Heart right ventricle (tissue), 16 donors: Measurements from ENCODE around the gene SNAP25. TPM values are rescaled to one million over a fixed set of nuclear protein-coding genes. Genes with fewer than 3 reads are reported as not detected.

ENCODE experiments used
- ATAC-seq, 8 donors: fragments of 200-7000 bp; cut with Tn5 transposase; one replicate each; pipeline ENCODE4 v1.9.1; 2020; ENCODE audit warnings: mild to moderate bottlenecking in 8 of 8, moderate library complexity in 8 of 8, moderate number of reproducible peaks in 1 of 8
- DNase-seq, 2 donors: peaks; one replicate each; pipeline ENCODE4 v3.0.0-alpha.2; 2020
- H3K27ac ChIP-seq, 10 donors: fragments of 200-600 bp; sonication (generic) in 2 of 10; one replicate each; pipeline versions ENCODE4 v1.5.0 to v1.8.0; 2020 to 2022; ENCODE audit warnings: mild to moderate bottlenecking in 3 of 10
- H3K27me3 ChIP-seq, 7 donors: fragments of 200-600 bp; one replicate each; pipeline ENCODE4 v1.8.0; 2021 to 2022; ENCODE audit warnings: mild to moderate bottlenecking in 2 of 7
- H3K36me3 ChIP-seq, 9 donors: fragments of 200-600 bp; sonication (generic) in 1 of 9; one replicate each; pipeline versions ENCODE4 v1.5.0 to v1.8.0; 2020 to 2022; ENCODE audit warnings: mild to moderate bottlenecking in 2 of 9
- H3K4me1 ChIP-seq, 9 donors: fragments of 200-600 bp; sonication (generic) in 1 of 9; one replicate each; pipeline versions ENCODE4 v1.5.0 to v1.8.0; 2020 to 2022; ENCODE audit warnings: mild to moderate bottlenecking in 4 of 9
- H3K4me3 ChIP-seq, 10 donors: fragments of 200-600 bp; sonication (generic) in 2 of 10; one replicate each; pipeline versions ENCODE4 v1.5.0 to v1.8.0; 2020 to 2022; ENCODE audit warnings: mild to moderate bottlenecking in 7 of 10, moderate library complexity in 2 of 10
- H3K9me3 ChIP-seq, 11 donors: fragments of 200-600 bp in 10 of 11; sonication (generic) in 2 of 11; one replicate each; pipeline versions ENCODE4 v1.5.0 to v1.8.0; 2013 to 2022; ENCODE audit warnings: mild to moderate bottlenecking in 2 of 11, control low read depth in 1 of 11, moderate library complexity in 1 of 11
- WGBS, 2 donors: extraction: QIAGEN DNeasy Blood & Tissue Kit; methylation state at CpG; one replicate each; pipeline ENCODE4 v1.1.7; 2013; ENCODE audit warnings: inconsistent platforms in 1 of 2; 5-methylcytosine and 5-hydroxymethylcytosine counted together
- intact Hi-C, 10 donors: fragments of 100-400 bp; cut with DNase I; formaldehyde crosslinking; loops; one replicate each; pipeline versions ENCODE4 v1.11.1 to v1.14.2; 2022
- polyA plus RNA-seq, 2 donors: library from polyadenylated mRNA; stranded (reverse); fragments of 200-250 nt; gene quantifications; one replicate each; pipeline ENCODE4 v1.2.3, GENCODE V29; 2013
- total RNA-seq, 10 donors: library from RNA; stranded (reverse); fragmentation: NEBNext Ultra II Directional in 3 of 10; extraction: Animal tissue kit (Norgen Biotek cat#: 25700) in 3 of 10; gene quantifications; one replicate each; pipeline versions ENCODE4 v1.2.1 to v1.2.4, GENCODE V29; 2021 to 2023
- TF ChIP-seq, protein P1 (sequence below), 9 donors: fragments of 200-600 bp; sonication (generic) in 2 of 9; IDR thresholded peaks; one replicate each; pipeline versions ENCODE4 v1.5.0 to v1.8.0; 2021 to 2022; ENCODE audit warnings: antibody characterized with exemption in 9 of 9, mild to moderate bottlenecking in 5 of 9, moderate library complexity in 1 of 9
- donor health status: Arrhythmogenic right ventricular cardiomyopathy.
- donor health status: ischemic (EF 13 %, LVEDD 7.1; RV severe dilation, severe dysfunction).
- donor health status: healthy with polysubstance abuse.
- donor health status: DM: no; HTN: yes; CAD: no.
- donor health status: DM: no; HTN: no; CAD: no.
- donor health status: ischemic (EF 25% LVEDD 6.9; RV normal size, moderate dysfunction).
- donor health status: ischemic (EF 25% LVEDD 5.7; RV mildly dilated, moderate dysfunction).
- donor health status: healthy.
- donor health status: DM: yes; HTN: yes; CAD: no.
- donor health status: Ischemic cardiomyopathy.
- donor health status: ischemic (EF 35%, LVEDD 5.7; RV mildly dilated, moderate dysfunction).
- donor health status: nonischemic (EF 11% LVEDD 7.7; RV severe dilation, severe dysfunction).
- donor health status: DM: yes; HTN: yes; CAD: no.
- donor health status: PGD.
- donor health status: ischemic (EF 29% LVEDD 5.4; RV normal size, mild dysfunction).
- donor health status: nonischemic (EF 23%, LVEDD 6.1; RV moderate dilation, normal function).

The SNAP25 gene
- total and polyA plus RNA-seq, 12 donors: 0.09 to 0.87 (median 0.22) TPM; not detected in 5

GRCh38 chr20:10271494-10272219 lies 53.0 kb downstream of the SNAP25 start:
- H3K36me3 ChIP-seq: no peaks in the 10 kb centered on the region
- DNase-seq (no peak), ATAC-seq (no peak)
- H3K9me3 ChIP-seq: no peaks in the 10 kb centered on the region
- H3K4me1 ChIP-seq: no peaks in the 10 kb centered on the region
- intact Hi-C loops: no loop called here
- peaks cover 0 to 7% (median 0%) of the 10 kb centered on the region in 7 donors for H3K27me3 ChIP-seq
- 70 to 72% methylated on average over 10 of the region's 10 CpGs for WGBS, 2 donors
- TF ChIP-seq, protein P1, sequence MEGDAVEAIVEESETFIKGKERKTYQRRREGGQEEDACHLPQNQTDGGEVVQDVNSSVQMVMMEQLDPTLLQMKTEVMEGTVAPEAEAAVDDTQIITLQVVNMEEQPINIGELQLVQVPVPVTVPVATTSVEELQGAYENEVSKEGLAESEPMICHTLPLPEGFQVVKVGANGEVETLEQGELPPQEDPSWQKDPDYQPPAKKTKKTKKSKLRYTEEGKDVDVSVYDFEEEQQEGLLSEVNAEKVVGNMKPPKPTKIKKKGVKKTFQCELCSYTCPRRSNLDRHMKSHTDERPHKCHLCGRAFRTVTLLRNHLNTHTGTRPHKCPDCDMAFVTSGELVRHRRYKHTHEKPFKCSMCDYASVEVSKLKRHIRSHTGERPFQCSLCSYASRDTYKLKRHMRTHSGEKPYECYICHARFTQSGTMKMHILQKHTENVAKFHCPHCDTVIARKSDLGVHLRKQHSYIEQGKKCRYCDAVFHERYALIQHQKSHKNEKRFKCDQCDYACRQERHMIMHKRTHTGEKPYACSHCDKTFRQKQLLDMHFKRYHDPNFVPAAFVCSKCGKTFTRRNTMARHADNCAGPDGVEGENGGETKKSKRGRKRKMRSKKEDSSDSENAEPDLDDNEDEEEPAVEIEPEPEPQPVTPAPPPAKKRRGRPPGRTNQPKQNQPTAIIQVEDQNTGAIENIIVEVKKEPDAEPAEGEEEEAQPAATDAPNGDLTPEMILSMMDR (IDR thresholded peaks at IDR 0.05): no peak
- H3K27ac ChIP-seq: no peak overlapping the region
- no peak overlapping the region for H3K4me3 ChIP-seq

- WGBS, 2 donors: 44 to 51% methylated on average over 6 of the region's 6 CpGs
- H3K4me1 ChIP-seq: no peaks in the 10 kb centered on the region
- no peak overlapping the region for H3K4me3 ChIP-seq
- TF ChIP-seq, protein P1 (IDR thresholded peaks at IDR 0.05): no peak
- DNase-seq (no peak), ATAC-seq (no peak)
- H3K27me3 ChIP-seq: peaks cover 0 to 29% (median 6%) of the 10 kb centered on the region in 7 donors
- intact Hi-C loops: no loop called here
- no peak overlapping the region for H3K27ac ChIP-seq
- no peaks in the 10 kb centered on the region for H3K9me3 ChIP-seq
- no peaks in the 10 kb centered on the region for H3K36me3 ChIP-seq
Measured at GRCh38 chr20:10276878-10277580, 58.4 kb downstream of the SNAP25 start.

DNA sequence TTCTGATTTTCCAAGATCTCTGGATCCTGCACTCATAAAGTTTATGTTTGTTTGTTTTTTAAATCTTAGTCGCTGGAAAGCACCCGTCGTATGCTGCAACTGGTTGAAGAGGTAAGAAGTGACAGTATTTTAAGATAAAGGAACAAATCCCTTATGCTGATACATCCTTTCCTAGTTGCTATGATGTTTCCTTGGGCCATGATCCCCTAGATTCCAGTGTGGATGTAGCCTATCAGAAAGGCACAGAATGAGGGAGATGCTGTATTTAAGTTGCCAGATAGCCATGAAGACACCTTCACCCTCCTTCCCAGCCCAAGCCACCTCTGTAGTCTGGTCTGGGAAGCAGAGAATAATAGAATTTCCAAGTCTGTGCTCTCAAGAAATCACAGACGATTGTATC lies 59.0 kb downstream of the SNAP25 start:
- Histone ChIP-seq H3K36me3 (no peaks in the 10 kb centered on the region), H3K27ac (no peak overlapping the region), H3K4me1 (no peaks in the 10 kb centered on the region), H3K4me3 (no peak overlapping the region), H3K9me3 (no peaks in the 10 kb centered on the region), H3K27me3 (peaks cover 0 to 29% (median 6%) of the 10 kb centered on the region in 7 donors)
- TF ChIP-seq, protein P1 (IDR thresholded peaks at IDR 0.05): no peak
- 54 to 67% methylated on average over 4 of the region's 4 CpGs for WGBS, 2 donors
- no peak for DNase-seq
- intact Hi-C loops: no loop called here
- no peak for ATAC-seq

GRCh38 chr20:10278412-10278811 lies 59.8 kb downstream of the SNAP25 start:
- TF ChIP-seq, protein P1 (IDR thresholded peaks at IDR 0.05): no peak
- Histone ChIP-seq H3K4me1 (no peaks in the 10 kb centered on the region), H3K4me3 (no peak overlapping the region), H3K27me3 (peaks cover 0 to 29% (median 6%) of the 10 kb centered on the region in 7 donors), H3K9me3 (no peaks in the 10 kb centered on the region), H3K27ac (no peak overlapping the region), H3K36me3 (no peaks in the 10 kb centered on the region)
- intact Hi-C loops: no loop called here
- ATAC-seq (no peak), DNase-seq (no peak)
- 66 to 69% methylated on average over 4 of the region's 4 CpGs for WGBS, 2 donors
